Measurements from ENCODE around the gene ZBTB4.

The ZBTB4 gene

GRCh38 chr17:7421186-7421585 is 58.2 kb downstream of the ZBTB4 start:
- no peak overlapping the region for H3K4me3 ChIP-seq (ENCODE audit: control insufficient read depth, low read depth, low read length)
- TF ChIP-seq CTCF (IDR thresholded peaks at IDR 0.05; ENCODE audit: control insufficient read depth, insufficient read depth, low read depth, low read length, missing control alignments): no peak
- DNase-seq (ENCODE audit: low read depth): no peak

- no peak for DNase-seq (ENCODE audit: low read depth)
- no peak within 1 kb of the TSS for H3K4me3 ChIP-seq (ENCODE audit: control insufficient read depth, low read depth, low read length)
- no peak for TF ChIP-seq CTCF (IDR thresholded peaks at IDR 0.05; ENCODE audit: control insufficient read depth, insufficient read depth, low read depth, low read length, missing control alignments)
Measured at GRCh38 chr17:7419819-7420610, 59.4 kb downstream of the ZBTB4 start, which contains the start of gene SPEM1. Gene SPEM1, plus strand, starts transcription at chr17:7420324. Its CDS starts 61 bp downstream, at chr17:7420385.

GRCh38 chr17:7418472-7419152 is 60.8 kb downstream of the ZBTB4 start:
- no peak overlapping the region for H3K4me3 ChIP-seq (ENCODE audit: control insufficient read depth, low read depth, low read length)
- TF ChIP-seq CTCF (IDR thresholded peaks at IDR 0.05; ENCODE audit: control insufficient read depth, insufficient read depth, low read depth, low read length, missing control alignments): no peak
- no peak for DNase-seq (ENCODE audit: low read depth)

GRCh38 chr17:7417056-7417655 is 62.3 kb downstream of the ZBTB4 start:
- no peak for TF ChIP-seq CTCF (IDR thresholded peaks at IDR 0.05; ENCODE audit: control insufficient read depth, insufficient read depth, low read depth, low read length, missing control alignments)
- no peak for DNase-seq (ENCODE audit: low read depth)
- no peak overlapping the region for H3K4me3 ChIP-seq (ENCODE audit: control insufficient read depth, low read depth, low read length)

- H3K4me3 ChIP-seq (ENCODE audit: control insufficient read depth, low read depth, low read length): no peak overlapping the region
- DNase-seq (ENCODE audit: low read depth): no peak
- TF ChIP-seq CTCF (IDR thresholded peaks at IDR 0.05; ENCODE audit: control insufficient read depth, insufficient read depth, low read depth, low read length, missing control alignments): no peak
Measured at GRCh38 chr17:7416323-7416722, 63.1 kb downstream of the ZBTB4 start.

- no peak overlapping the region for H3K4me3 ChIP-seq (ENCODE audit: control insufficient read depth, low read depth, low read length)
- TF ChIP-seq CTCF (IDR thresholded peaks at IDR 0.05; ENCODE audit: control insufficient read depth, insufficient read depth, low read depth, low read length, missing control alignments): no peak
- no peak for DNase-seq (ENCODE audit: low read depth)
Measured at GRCh38 chr17:7415784-7416183, 63.6 kb downstream of the ZBTB4 start.

Data from AG09309 (cell line).